Gastrocnemius medialis (tissue), 4 donors: Measurements from ENCODE around the gene ZNF613.

Source experiments
- CTCF ChIP-seq, 5 experiments: fragments of 450-650 bp in 3 of 5; fragments of 200-600 bp in 2 of 5; sonication (generic) in 2 of 5; IDR thresholded peaks in 4 of 5; conservative IDR thresholded peaks in 1 of 5; 1 replicate in 4 of 5; 2 replicates in 1 of 5; pipeline ENCODE4 v1.5.1; 2016 to 2019; ENCODE audit warnings: antibody characterized with exemption in 5 of 5, mild to moderate bottlenecking in 3 of 5, moderate library complexity in 3 of 5
- POLR2A ChIP-seq, 2 donors: fragments of 450-650 bp; IDR thresholded peaks; one replicate each; pipeline ENCODE4 v1.6.1; 2017; ENCODE audit warnings: antibody characterized with exemption in 2 of 2, mild to moderate bottlenecking in 2 of 2, moderate library complexity in 2 of 2

GRCh38 chr19:51978882-51979281 is 51.6 kb downstream of the ZNF613 start:
- no peak for TF ChIP-seq CTCF (IDR thresholded peaks at IDR 0.05 in 4 of 5, conservative IDR thresholded peaks at IDR 0.05 in 1 of 5)
- TF ChIP-seq POLR2A (IDR thresholded peaks at IDR 0.05): no peak
